ENCODE results near the gene MRPS10. TPM values are rescaled to one million over a fixed set of nuclear protein-coding genes. Genes with fewer than 3 reads are reported as not detected.

Gene MRPS10
- total and polyA plus RNA-seq, 2 donors (not counting 3 experiments of a cell fraction or from before 2014, with no cell fraction given), result 23.2 to 37.7 TPM

DNA sequence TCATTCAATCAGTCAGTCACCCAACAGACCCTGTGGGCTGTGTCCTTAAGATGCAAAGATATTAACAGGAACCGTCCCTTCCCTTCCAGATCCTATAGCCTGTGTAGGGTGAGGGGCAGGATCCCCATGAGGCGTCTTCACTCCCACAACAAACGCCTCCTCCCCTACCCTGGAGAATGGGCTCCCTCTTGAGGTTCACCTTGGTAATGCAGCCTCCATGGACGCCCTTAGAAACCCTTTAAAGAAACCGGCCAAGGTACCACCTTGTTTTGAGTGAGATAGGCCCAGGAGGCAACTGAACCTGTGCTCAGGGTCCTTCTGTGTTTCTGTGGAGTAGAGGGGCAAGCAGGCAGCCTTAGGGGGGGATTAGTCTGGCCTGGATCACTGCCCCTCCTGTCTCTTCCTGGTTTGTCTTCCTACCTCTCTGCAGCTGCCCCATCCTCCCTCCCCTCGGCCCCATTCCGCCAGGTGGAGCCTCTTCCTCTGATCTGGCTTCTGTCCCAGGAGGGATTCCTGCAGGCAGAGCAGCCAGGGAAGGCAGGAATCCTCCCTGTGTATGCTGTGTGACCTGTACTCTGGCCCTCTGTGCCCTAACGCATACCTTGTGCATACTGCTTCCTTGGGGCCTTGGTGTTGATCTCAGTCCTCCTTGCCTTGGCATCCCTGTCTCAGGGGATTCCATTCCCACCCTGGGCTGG is 51.1 kb downstream of the MRPS10 start:
- CTCF ChIA-PET, result interaction anchor here (3.0 to 4.3 kb wide), 3 partner anchors 49 to 93 kb away, joined by 11 to 33 read pairs (median 26); no protein-coding TSS in a partner anchor
- FAIRE-seq (peak; percentile 87), DNase-seq (ENCODE audit: low read depth, low spot score) (peak; percentile 72)
- Histone ChIP-seq H2AFZ (ENCODE audit: low read depth, low read length) (peak overlapping the region; percentile 76), H3K79me2 (ENCODE audit: control insufficient read depth, insufficient read depth, low read length) (no peaks in the 10 kb centered on the region), H3K27ac (ENCODE audit: insufficient read depth, low read depth, low read length) (no peak overlapping the region), H3K9me1 (replicated peaks; ENCODE audit: control insufficient read depth, extremely low read depth, insufficient read depth, low read length) (no peaks in the 10 kb centered on the region), H3K4me1 (ENCODE audit: control insufficient read depth, extremely low read depth, insufficient read depth, low read length) (no peaks in the 10 kb centered on the region), H3K27me3 (ENCODE audit: control insufficient read depth in 2 of 2, insufficient read depth in 2 of 2, low read length in 2 of 2) (peaks cover 0 to 4% of the 10 kb centered on the region in 2 experiments), H3K36me3 (ENCODE audit: control insufficient read depth in 2 of 2, extremely low read depth in 1 of 2, insufficient read depth in 2 of 2, low read length in 2 of 2) (no peaks in the 10 kb centered on the region), H4K20me1 (replicated peaks; ENCODE audit: control insufficient read depth, extremely low read depth, insufficient read depth, low read length) (no peaks in the 10 kb centered on the region), H3K9ac (replicated peaks; ENCODE audit: extremely low read depth, insufficient read depth, low read length) (no peak overlapping the region), H3K4me2 (ENCODE audit: insufficient read depth, low read length) (no peak overlapping the region), H3K9me3 (replicated peaks; ENCODE audit: control insufficient read depth, insufficient read depth, low read length) (no peaks in the 10 kb centered on the region), H3K4me3 (replicated peaks in 1 of 3; ENCODE audit: insufficient read depth in 1 of 3, low read depth in 1 of 3, low read length in 3 of 3) (no peak overlapping the region)
- intact Hi-C loops (cut with micrococcal nuclease) (loop anchor here (1.0 to 5.0 kb wide), 3 partner anchors 46 to 386 kb away; partner anchors contain the start of gene PRICKLE4), dilution Hi-C loops (cut with MboI; ENCODE audit: extremely low pct_ligation_motif_present, low sequenced_read_pairs) (no loop called here)
- BruUV-seq (replicated peaks), result no TSS peak
- POLR2A ChIA-PET, result no interaction called here
- no peak for TF ChIP-seq JUN (IDR thresholded peaks at IDR 0.05; ENCODE audit: borderline replicate concordance, insufficient read depth, insufficient read length, low read depth)
- TF ChIP-seq, protein P1, sequence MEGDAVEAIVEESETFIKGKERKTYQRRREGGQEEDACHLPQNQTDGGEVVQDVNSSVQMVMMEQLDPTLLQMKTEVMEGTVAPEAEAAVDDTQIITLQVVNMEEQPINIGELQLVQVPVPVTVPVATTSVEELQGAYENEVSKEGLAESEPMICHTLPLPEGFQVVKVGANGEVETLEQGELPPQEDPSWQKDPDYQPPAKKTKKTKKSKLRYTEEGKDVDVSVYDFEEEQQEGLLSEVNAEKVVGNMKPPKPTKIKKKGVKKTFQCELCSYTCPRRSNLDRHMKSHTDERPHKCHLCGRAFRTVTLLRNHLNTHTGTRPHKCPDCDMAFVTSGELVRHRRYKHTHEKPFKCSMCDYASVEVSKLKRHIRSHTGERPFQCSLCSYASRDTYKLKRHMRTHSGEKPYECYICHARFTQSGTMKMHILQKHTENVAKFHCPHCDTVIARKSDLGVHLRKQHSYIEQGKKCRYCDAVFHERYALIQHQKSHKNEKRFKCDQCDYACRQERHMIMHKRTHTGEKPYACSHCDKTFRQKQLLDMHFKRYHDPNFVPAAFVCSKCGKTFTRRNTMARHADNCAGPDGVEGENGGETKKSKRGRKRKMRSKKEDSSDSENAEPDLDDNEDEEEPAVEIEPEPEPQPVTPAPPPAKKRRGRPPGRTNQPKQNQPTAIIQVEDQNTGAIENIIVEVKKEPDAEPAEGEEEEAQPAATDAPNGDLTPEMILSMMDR (IDR thresholded peaks at IDR 0.05; ENCODE audit: extremely low read depth in 1 of 2, insufficient read depth in 1 of 2, low read depth in 1 of 2, low read length in 2 of 2), result peak; percentile 82 to 91

DNA sequence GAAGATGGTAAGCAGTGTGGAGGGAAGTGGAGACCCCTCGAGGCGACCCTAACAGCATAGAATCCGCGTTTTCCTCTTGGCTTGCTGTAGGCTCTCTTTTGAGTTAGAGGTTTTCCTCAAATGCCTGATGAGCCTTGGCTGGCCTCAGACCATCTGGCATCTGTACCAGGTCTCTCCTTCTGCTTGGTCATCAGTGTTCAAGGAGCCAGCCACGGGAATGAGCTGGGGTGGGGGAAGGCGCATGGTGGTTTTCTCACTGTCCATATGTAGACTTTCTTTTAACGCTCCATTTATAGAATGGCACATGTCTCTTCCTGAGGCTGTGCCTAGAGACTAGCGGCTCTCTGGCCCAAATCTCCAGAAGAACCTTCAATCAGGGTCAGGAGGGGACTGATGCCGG is 52.6 kb downstream of the MRPS10 start:
- no peak overlapping the region for H3K4me2 ChIP-seq (ENCODE audit: insufficient read depth, low read length)
- intact Hi-C loops (cut with micrococcal nuclease), result loop anchor here (5.0 kb wide), 1 partner anchor 47 kb away; no protein-coding TSS in a partner anchor

More for the DNA sequence above, 52.6 kb downstream of the MRPS10 start:
- Histone ChIP-seq H3K27me3 (ENCODE audit: control insufficient read depth in 2 of 2, insufficient read depth in 2 of 2, low read length in 2 of 2) (peaks cover 3 to 4% of the 10 kb centered on the region in 2 experiments), H3K4me1 (ENCODE audit: control insufficient read depth, extremely low read depth, insufficient read depth, low read length) (no peaks in the 10 kb centered on the region), H3K36me3 (ENCODE audit: control insufficient read depth in 2 of 2, extremely low read depth in 1 of 2, insufficient read depth in 2 of 2, low read length in 2 of 2) (no peaks in the 10 kb centered on the region), H2AFZ (ENCODE audit: low read depth, low read length) (no peak overlapping the region), H3K9me1 (replicated peaks; ENCODE audit: control insufficient read depth, extremely low read depth, insufficient read depth, low read length) (no peaks in the 10 kb centered on the region), H3K9ac (replicated peaks; ENCODE audit: extremely low read depth, insufficient read depth, low read length) (no peak overlapping the region), H3K9me3 (replicated peaks; ENCODE audit: control insufficient read depth, insufficient read depth, low read length) (no peaks in the 10 kb centered on the region), H4K20me1 (replicated peaks; ENCODE audit: control insufficient read depth, extremely low read depth, insufficient read depth, low read length) (no peaks in the 10 kb centered on the region), H3K79me2 (ENCODE audit: control insufficient read depth, insufficient read depth, low read length) (no peaks in the 10 kb centered on the region), H3K27ac (ENCODE audit: insufficient read depth, low read depth, low read length) (no peak overlapping the region), H3K4me3 (replicated peaks in 1 of 3; ENCODE audit: insufficient read depth in 1 of 3, low read depth in 1 of 3, low read length in 3 of 3) (no peak overlapping the region)
- TF ChIP-seq POLR2AphosphoS5 (IDR thresholded peaks at IDR 0.05; ENCODE audit: insufficient read depth, low read depth, low read length) (no peak), EZH2 (IDR thresholded peaks at IDR 0.05; ENCODE audit: borderline replicate concordance, low read depth, low read length, severe bottlenecking) (no peak), GATA2 (IDR thresholded peaks at IDR 0.05; ENCODE audit: insufficient read depth, insufficient read length, low read depth, low read length) (no peak), FOS (IDR thresholded peaks at IDR 0.05; ENCODE audit: borderline replicate concordance, insufficient read depth, low read length) (no peak), MYC (IDR thresholded peaks at IDR 0.05; ENCODE audit: low read depth, low read length) (no peak), POLR2A (IDR thresholded peaks at IDR 0.05; ENCODE audit: low read depth, low read length) (no peak), JUN (IDR thresholded peaks at IDR 0.05; ENCODE audit: borderline replicate concordance, insufficient read depth, insufficient read length, low read depth) (no peak)
- TF ChIP-seq, protein P2, sequence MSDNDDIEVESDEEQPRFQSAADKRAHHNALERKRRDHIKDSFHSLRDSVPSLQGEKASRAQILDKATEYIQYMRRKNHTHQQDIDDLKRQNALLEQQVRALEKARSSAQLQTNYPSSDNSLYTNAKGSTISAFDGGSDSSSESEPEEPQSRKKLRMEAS (IDR thresholded peaks at IDR 0.05; ENCODE audit: insufficient read depth, insufficient read length), result no peak
- TF ChIP-seq, protein P1 (IDR thresholded peaks at IDR 0.05; ENCODE audit: extremely low read depth in 1 of 2, insufficient read depth in 1 of 2, low read depth in 1 of 2, low read length in 2 of 2), result no peak
- DNase-seq (ENCODE audit: low read depth, low spot score) (no peak), FAIRE-seq (no peak)
- ChIA-PET POLR2A (no interaction called here), CTCF (interaction anchor here (0.7 to 3.3 kb wide), 11 partner anchors 20 to 379 kb away, joined by 3 to 28 read pairs (median 6); no protein-coding TSS in a partner anchor)
- no TSS peak for BruUV-seq (replicated peaks)
- dilution Hi-C loops (cut with MboI; ENCODE audit: extremely low pct_ligation_motif_present, low sequenced_read_pairs), result no loop called here
